ENCODE results near the gene HECW1. TPM values are rescaled to one million over a fixed set of nuclear protein-coding genes. Genes with fewer than 3 reads are reported as not detected.

HECW1 gene
- total and polyA plus RNA-seq, 10 of the 15 experiments (the other 5 are each of a cell fraction or from before 2014, with no cell fraction given) = under 0.01 to 0.31 (median 0.04) TPM; not detected in 3

GRCh38 chr7:43508461-43508860 lies 396.0 kb downstream of the HECW1 start:
- ChIA-PET CTCF (interaction anchor here (0.6 kb wide), 1 partner anchor 633 kb away, joined by 3 read pairs; no protein-coding TSS in a partner anchor), RAD21 (ENCODE audit: unreplicated experiment) (no interaction called here), SMC1A (ENCODE audit: uncharacterized antibody, unreplicated experiment) (interaction anchor here (0.9 to 1.8 kb wide), 3 partner anchors 12 to 20 kb away, joined by 3 to 4 read pairs (median 3); no protein-coding TSS in a partner anchor), POLR2A (no interaction called here)
- H3K4me2 ChIP-seq (ENCODE audit: control insufficient read depth, insufficient read depth) = no peak overlapping the region
- H2AFZ ChIP-seq (ENCODE audit: control insufficient read depth, low read depth, low read length) = no peak overlapping the region
- H3K4me3 ChIP-seq = no peak overlapping the region
- intact Hi-C loops (cut with micrococcal nuclease; ENCODE audit: unreplicated experiment) (no loop called here), in situ Hi-C loops (cut with MboI) (no loop called here)
- H3K36me3 ChIP-seq (ENCODE audit: control insufficient read depth in 2 of 2, insufficient read depth in 2 of 2, low read length in 1 of 2) = no peaks in the 10 kb centered on the region
- no peaks in the 10 kb centered on the region; the same call in 2 of the 3 replicates for H3K9me3 ChIP-seq (replicated peaks; ENCODE audit: control insufficient read depth, insufficient read depth, low read length)
- TF ChIP-seq RAD51 (IDR thresholded peaks at IDR 0.05) = no peak
- TF ChIP-seq TCF7 (IDR thresholded peaks at IDR 0.05; ENCODE audit: borderline replicate concordance) = peak; percentile 80; the same call in 1 of the 2 replicates
- TF ChIP-seq RUNX3 (IDR thresholded peaks at IDR 0.05; ENCODE audit: low read length) = peak; percentile 39; the same call in 1 of the 2 replicates
- TF ChIP-seq NFIC (IDR thresholded peaks at IDR 0.05; ENCODE audit: low read depth, low read length) = peak; percentile 29; the same call in 1 of the 2 replicates
- no peak for TF ChIP-seq MAX (IDR thresholded peaks at IDR 0.05; ENCODE audit: low read depth, low read length)
- TF ChIP-seq, protein P1, sequence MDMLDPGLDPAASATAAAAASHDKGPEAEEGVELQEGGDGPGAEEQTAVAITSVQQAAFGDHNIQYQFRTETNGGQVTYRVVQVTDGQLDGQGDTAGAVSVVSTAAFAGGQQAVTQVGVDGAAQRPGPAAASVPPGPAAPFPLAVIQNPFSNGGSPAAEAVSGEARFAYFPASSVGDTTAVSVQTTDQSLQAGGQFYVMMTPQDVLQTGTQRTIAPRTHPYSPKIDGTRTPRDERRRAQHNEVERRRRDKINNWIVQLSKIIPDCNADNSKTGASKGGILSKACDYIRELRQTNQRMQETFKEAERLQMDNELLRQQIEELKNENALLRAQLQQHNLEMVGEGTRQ (IDR thresholded peaks at IDR 0.05; ENCODE audit: borderline replicate concordance, low read depth, low read length) = no peak
- TF ChIP-seq ZNF622 (IDR thresholded peaks at IDR 0.05) = no peak
- 0 out of 3 replicates have a peak, but pooled peaks of 1 of the 2 experiments have one; percentile 17 for TF ChIP-seq EGR1 (IDR thresholded peaks at IDR 0.05; ENCODE audit: borderline replicate concordance in 1 of 2, low read depth in 2 of 2, low read length in 2 of 2)
- BruUV-seq (replicated peaks) = no TSS peak
- H4K20me1 ChIP-seq (ENCODE audit: control insufficient read depth, insufficient read depth) = no peaks in the 10 kb centered on the region
- no peak for ATAC-seq
- no peaks in the 10 kb centered on the region for H3K27me3 ChIP-seq (replicated peaks in 1 of 2; ENCODE audit: control insufficient read depth in 2 of 2, insufficient read depth in 2 of 2, low read length in 1 of 2)
- H3K79me2 ChIP-seq (ENCODE audit: control insufficient read depth, insufficient read depth, low read length) = no peaks in the 10 kb centered on the region
- H3K4me1 ChIP-seq (ENCODE audit: control insufficient read depth, insufficient read depth, low read length) = no peaks in the 10 kb centered on the region
- H3K27ac ChIP-seq (ENCODE audit: control insufficient read depth, insufficient read depth) = no peak overlapping the region
- 0% methylated on average over 1 of the region's 1 CpG for WGBS (ENCODE audit: insufficient coverage, insufficient replicate concordance, low lambda C conversion rate, missing lambda C conversion rate)
- H3K9ac ChIP-seq (ENCODE audit: control insufficient read depth, insufficient read depth, low read length) = no peak overlapping the region
- no peak for DNase-seq (ENCODE audit: low read depth, low spot score)
- no peak for FAIRE-seq

All from GM12878 (cell line).